GM18505 (cell line): ENCODE results near the gene PCDHA1.

Source experiments
- ATAC-seq: cut with Tn5 transposase; IDR thresholded peaks from one replicate; pipeline ENCODE4 v1.9.1; 2021; ENCODE audit not compliant: unreplicated experiment
- POLR2A ChIP-seq: IDR thresholded peaks from 4 replicates; pipeline ENCODE4 v1.6.1; 2011; ENCODE audit warnings: borderline replicate concordance; ENCODE audit not compliant: insufficient read depth, insufficient read length; ENCODE audit errors: extremely low read depth

Gene PCDHA1

DNA sequence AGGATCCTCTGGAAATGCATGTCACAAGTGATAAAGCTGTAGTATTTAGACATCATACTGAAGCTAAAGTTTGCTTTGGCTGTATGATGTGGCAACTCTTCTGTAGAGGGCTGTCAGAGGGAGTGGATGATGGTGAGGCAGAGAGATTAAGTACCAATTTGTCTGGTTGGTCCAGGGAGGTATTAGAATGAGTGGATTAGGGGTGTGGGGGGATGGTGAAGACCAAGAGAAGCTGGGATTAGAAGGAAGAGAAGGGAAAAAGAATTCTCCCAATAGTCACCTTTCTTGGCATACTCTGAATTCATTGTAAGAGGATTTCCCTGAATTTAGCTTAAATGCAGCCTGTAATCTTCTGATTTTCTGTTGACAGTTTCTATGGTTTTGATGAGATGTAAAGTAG is 183.9 kb downstream of the PCDHA1 start:
- no peak for TF ChIP-seq POLR2A
- no peak for ATAC-seq

DNA sequence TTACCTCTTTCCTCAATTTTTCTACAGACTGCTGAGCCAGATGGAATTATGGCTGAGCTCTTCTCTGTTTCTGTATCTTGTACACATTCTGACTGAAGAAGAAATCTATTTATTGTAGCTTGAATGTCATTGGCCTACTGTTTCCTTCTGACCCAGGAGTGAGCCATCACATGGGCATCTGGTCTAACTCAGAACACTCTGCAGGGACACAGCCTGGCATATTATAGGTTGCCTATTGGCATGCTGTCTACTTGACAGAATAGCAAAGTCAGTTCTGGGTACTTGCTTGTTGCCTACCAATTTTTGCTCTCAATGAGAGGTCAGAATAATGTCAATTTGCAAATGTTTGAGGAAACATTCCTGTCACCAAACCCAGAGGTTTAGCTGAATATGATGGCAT is 187.6 kb downstream of the PCDHA1 start:
- no peak for TF ChIP-seq POLR2A
- ATAC-seq: no peak

DNA sequence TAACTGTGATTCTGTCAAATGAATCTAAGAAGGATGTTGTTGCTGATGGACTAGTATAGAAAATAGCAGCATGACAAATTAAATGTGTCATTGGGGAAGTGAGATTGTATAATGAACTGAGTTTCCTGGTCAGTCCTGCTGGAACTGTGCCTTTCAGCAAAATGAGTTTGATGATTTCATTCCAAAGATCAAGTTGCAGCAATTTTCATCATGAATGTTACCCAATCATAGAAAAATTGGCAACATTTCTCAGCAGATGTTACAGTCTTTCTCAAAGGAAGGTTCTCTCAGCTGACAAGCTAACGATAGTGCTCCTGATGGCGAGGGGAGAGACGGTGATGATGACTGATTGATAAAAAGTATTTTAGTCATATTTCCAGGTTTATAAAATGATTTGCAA is 191.1 kb downstream of the PCDHA1 start:
- ATAC-seq: no peak

DNA sequence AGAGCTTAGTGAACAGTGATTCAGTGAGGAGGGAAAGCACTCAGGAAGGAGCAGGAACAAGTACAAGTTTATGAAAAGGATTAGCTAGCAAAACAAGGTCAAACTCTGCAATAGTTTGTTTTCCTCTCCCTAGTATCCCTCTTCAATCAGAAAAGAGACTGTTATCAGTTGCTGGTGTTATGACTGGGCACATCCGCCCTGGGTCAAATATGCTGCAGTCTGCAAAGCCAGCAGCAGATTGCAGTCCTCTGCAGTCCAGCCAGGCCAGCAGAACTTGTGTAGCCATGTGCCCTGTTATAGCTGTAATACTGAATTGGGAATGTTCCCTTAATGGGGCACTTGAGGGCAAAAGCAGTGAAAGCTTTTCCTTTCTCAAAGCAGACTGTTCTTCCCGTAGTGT is 192.3 kb downstream of the PCDHA1 start:
- no peak for TF ChIP-seq POLR2A
- no peak for ATAC-seq

More for the DNA sequence above, 191.1 kb downstream of the PCDHA1 start:
- TF ChIP-seq POLR2A: no peak

DNA sequence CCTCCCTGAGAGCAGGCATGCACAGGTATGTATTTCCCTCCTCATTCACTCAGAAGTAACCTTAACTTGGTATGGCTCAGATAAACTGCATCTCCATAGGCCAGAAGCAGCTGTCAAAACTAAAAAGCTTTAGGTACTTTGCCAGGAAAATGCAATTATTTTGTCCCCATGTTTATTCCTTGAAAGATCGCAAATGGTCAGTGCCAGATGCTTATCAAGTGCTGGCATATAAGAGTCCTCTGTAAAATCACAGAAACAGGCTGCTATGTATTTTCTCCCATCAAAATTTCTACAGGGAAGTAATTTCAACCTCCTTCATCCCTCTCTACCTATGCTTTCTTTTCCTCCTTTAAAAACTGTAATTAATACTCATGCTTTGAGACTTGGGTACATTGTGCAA is 193.0 kb downstream of the PCDHA1 start:
- no peak for TF ChIP-seq POLR2A
- no peak for ATAC-seq

DNA sequence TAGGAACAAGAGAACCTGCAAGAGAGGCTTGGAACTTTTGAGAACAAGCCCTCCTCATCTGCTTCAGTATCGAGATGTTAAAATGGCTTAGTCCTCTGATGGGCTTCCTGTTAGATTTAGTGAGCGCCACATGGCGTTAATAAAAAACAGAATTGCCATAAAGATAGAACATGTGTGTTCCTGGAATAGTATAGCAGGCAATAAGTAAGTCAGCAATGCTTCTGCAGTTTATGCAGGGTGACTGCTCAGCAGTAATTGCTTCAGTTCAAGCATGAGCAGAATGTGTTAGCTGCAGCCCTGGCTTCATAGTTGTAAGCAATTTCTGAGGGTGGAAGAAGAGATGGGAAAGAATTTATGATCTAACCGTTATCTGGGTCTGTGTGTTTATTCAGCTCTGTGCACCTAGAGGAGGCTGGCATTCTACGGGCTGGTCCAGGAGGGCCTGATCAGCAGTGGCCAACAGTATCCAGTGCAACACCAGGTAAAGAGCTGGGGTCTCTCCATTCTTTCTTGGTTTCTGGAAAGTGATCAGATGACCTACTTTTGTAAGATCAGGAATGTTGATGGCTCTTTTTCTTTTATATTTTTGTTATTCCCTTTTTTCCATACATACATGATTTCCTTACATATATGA is 196.3 kb downstream of the PCDHA1 start:
- ATAC-seq: no peak
- no peak for TF ChIP-seq POLR2A

DNA sequence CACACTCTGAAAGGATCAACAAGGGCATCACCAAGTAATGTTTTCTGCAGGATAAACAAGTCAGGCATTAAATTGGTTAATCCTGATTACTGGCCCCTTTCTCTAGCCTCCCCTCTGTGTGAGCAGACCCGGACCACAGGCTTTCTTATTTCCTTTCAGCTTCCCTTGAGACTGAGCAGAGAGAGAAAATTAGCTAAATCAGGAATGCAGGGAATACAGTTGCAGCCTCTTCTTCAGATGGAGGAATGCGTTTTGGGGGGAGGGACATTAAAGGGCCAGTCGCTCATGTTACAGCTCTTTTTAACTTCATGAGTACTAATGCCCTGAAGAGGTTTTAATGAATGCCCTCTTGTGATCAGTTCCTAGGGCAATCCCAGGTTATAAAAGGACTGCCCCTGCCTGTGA is 200.2 kb downstream of the PCDHA1 start:
- no peak for TF ChIP-seq POLR2A
- ATAC-seq: no peak

DNA sequence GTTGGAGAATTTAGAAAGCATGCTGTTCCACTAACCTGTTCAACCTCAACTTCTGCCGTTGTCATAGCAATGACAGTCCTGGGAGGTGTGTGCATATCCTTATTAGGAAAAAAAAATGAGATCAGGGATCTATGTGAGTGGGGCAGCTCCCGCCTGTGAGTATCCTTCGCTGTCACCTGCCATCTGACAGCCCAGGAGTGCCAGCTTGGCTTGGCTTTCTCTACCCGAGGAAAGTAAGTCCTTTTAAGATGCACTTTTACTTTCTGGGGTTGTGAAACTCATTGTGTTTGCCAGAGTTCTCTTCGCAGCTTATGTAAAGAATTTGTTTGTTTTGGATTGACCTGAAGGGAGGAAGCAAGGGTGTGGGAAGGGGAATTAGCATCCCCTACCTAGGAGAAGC is 202.2 kb downstream of the PCDHA1 start:
- no peak for TF ChIP-seq POLR2A
- ATAC-seq: no peak

DNA sequence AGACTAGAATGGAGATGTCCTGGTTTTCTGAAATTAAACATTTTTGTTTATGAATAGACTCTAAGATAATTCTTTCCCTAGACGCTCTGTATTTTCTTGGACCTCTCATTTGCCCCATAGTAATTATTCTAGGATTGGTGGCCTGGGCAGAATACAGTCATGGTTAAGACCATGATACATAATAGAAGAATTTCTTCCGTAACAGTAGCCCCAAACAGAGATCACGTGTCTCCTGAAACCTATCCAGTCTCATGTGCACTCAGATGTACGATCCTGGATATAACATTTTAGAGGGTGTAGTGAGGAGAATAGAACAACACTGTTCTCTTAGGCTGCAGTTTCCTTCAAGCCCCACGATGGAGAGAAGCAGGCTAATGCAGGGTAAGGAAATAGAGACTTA is 202.7 kb downstream of the PCDHA1 start:
- TF ChIP-seq POLR2A: no peak
- ATAC-seq: no peak

DNA sequence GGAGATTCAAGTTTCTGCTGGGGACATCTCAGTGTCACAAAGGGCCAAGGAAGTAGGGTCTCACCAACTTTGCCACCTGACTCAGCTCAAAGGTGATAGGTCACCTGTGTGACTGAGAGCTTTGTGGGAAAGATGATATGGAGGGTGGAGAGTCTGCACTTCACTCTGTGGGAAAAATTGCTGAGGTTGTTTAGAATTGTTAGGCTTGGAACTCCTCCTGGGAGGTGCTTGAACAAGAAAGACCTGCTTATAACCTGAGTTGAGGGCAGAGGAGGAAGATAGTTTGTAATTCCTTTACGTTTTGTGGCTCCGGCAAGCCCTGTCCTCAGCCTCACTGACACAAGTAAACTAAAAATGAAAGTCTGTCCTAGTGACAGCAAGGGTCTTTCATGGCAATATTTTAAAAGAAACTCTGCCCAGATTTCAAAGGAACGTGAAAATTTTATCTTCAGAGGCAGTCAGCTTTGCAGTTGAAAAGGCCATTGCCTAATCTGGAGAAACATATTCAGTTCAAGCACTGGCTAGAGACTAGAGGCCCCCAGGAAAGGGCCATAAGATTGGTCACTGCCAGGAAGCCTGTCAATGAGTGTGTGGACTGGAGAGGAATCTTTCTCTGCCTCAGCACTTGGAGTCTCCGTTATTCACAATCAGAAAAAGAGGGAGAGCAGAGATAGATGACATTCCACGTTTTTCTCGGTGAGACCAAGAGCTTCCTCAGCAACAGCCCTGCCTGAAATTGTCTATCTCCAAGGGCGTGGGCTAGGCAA is 203.5 kb downstream of the PCDHA1 start:
- TF ChIP-seq POLR2A: no peak
- ATAC-seq: no peak

DNA sequence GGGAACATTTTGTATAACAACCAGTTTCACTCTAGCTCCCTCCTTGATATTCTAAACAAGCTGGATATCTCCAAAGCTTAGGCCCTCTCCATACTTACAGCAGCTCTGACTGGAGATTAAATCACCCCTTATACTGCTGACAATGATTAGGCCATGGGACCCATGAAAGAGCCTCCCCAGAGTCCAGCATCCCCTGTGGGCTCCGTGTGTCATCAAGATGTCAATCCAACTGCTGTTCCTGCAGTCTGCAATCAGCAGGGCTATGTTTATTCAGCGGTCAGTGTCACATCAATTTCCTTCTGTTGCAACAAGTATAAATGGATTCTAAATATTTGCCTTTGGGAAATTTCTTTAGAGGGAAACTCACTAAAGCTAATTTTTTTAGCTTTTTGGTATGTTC is 206.9 kb downstream of the PCDHA1 start:
- no peak for ATAC-seq
- TF ChIP-seq POLR2A: no peak

DNA sequence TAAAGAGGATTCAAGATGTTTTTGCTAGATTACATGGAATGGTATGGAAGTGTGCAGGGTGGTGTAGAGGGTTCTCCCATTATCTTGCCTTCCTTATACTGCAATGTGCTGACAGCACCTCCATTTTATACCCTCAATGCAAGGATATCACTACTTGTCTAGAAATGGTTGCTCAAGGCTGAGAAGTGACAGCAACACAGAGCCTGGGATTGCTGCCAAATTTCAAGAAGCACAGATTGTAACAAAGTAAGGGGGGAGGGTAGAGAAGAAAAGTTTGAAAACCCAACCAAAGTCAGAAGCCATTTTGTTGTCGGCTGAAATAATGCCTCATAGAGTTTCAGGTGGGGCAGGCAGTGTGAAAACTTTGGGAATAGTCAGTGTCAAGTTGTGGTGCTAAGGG is 210.1 kb downstream of the PCDHA1 start:
- ATAC-seq: no peak
- TF ChIP-seq POLR2A: no peak

DNA sequence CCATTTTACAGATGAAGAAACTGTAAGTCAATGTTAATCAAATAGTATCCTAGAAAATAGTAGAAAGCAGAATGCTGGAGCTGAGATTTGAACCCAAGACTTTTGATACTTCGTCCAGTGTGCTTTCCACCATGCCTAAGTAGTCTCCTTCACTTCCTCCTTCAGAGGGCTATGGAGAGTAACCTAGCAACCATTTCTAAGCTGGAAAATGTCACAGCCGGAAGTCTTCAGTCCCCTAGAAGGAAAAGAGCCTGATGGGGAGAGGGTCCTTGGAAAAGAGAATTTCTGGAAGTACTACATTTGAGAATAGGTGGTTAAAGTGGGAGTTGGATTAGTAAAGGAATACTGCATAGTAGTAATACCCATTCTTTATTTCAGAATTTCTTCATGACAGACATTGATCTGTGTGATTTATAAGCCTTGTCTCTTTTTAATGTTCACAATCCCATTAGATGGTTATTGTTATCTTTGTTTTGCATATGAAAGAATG is 213.0 kb downstream of the PCDHA1 start:
- no peak for TF ChIP-seq POLR2A
- no peak for ATAC-seq

DNA sequence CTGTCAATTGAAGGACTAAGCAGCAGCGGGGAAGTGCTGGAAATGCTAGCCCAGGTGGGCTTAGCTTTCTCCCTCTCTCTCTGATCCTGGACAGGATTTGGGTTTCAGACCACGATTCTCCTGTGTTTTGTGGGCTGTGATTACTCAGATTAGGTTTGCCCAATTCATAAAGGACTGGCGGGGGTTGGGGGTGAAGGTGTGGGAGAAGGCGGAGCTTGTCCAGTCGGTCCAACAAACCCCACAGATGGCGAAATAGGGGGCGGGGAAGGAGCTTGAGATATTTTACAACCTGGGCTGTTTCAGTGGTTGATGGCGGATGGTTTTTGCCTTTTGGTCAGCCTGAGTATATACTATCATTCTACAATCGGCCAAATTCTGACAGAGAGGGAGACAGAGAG is 215.5 kb downstream of the PCDHA1 start:
- no peak for TF ChIP-seq POLR2A
- ATAC-seq: no peak

DNA sequence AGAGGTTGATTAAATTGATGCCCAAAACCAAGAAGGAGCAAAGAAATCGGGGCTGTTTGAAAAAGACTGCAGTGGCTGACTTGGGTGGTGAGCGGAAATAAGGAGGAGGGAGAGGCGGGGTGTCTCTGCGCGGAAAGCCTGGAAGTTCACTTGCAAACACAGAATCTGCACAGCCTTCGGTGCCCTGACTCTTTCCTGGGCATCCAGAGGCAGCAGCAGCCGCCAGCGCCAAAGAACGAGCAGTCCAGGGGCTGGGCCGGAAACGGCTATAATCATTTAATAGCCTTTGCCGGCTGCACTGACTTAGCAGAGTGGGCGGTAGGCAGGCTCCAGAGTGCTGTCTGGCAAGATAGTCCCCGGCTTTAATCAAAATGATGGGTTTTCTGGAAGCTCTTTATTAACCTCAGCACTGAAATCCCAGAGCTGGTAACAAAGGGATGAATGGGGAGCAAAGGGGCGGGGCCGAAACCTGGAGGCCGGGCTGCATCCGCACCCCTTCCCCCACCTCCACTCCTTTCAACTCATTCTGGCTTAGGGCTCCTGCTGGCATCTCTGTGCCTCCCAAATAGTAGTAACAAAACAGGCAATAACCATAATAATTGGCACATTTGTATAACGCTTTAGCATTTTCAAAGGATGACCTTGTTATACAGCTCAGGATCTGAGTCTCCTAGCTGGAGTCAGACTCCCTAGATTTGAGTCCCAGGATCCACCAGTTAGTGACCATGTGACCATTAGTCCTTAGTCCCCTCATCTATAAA is 216.1 kb downstream of the PCDHA1 start:
- TF ChIP-seq POLR2A: no peak
- ATAC-seq: no peak

DNA sequence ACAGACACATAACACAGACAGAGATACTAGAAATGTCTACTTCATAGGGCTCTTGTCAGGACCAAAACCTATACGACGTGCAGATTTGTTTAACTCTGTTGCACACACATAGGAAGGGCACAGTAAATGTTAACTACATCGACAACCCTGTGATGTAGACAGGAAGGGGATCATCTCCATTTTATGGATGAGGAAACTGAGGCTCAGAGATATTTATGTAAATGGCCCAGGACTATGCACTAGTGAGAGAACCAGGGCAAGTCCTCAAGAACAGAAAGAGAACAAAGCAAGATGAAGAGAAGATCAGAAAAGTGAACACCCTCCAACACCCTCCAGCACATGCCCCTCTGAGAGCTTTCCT is 216.6 kb downstream of the PCDHA1 start:
- ATAC-seq: no peak
- no peak for TF ChIP-seq POLR2A
